Measurements from ENCODE around the gene CXorf49B.
"Not testable (repeated sequence)": the region's sequence is repeated elsewhere in the genome, so short reads cannot be mapped to it uniquely, and the experiment has no call there.

DNA sequence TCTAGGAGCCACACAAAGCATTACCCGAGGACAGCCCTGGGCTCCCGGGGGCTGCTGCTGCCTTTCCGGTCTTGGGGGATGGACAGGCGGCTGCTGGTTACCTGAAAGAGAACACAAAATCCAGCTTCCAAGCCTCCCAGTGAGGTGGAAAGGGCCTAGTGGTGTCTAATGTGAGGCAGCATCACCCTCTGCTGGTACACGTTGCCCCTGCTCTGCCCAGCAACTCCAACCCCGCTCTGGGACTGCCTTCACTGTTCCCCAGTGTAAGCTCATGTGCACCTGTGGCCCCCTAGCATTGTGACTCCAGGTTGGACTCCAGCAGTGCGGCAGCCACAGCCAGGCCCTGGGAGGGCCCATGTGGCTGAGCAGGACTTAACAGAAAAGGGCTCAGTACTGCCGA is 47.6 kb upstream of the CXorf49B start:
- TF ChIP-seq, protein P1, sequence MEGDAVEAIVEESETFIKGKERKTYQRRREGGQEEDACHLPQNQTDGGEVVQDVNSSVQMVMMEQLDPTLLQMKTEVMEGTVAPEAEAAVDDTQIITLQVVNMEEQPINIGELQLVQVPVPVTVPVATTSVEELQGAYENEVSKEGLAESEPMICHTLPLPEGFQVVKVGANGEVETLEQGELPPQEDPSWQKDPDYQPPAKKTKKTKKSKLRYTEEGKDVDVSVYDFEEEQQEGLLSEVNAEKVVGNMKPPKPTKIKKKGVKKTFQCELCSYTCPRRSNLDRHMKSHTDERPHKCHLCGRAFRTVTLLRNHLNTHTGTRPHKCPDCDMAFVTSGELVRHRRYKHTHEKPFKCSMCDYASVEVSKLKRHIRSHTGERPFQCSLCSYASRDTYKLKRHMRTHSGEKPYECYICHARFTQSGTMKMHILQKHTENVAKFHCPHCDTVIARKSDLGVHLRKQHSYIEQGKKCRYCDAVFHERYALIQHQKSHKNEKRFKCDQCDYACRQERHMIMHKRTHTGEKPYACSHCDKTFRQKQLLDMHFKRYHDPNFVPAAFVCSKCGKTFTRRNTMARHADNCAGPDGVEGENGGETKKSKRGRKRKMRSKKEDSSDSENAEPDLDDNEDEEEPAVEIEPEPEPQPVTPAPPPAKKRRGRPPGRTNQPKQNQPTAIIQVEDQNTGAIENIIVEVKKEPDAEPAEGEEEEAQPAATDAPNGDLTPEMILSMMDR (IDR thresholded peaks at IDR 0.05; ENCODE audit: low read depth, low read length, missing input control): not testable (repeated sequence)
- not testable (repeated sequence) for TF ChIP-seq RAD21 (IDR thresholded peaks at IDR 0.05); JUND (IDR thresholded peaks at IDR 0.05); TAF1 (conservative IDR thresholded peaks at IDR 0.05); GABPA (IDR thresholded peaks at IDR 0.05 in 1 of 2, conservative IDR thresholded peaks at IDR 0.05 in 1 of 2); YY1 (IDR thresholded peaks at IDR 0.05); EGR1 (IDR thresholded peaks at IDR 0.05; ENCODE audit: low read depth in 2 of 2); SP1 (IDR thresholded peaks at IDR 0.05)
- TF ChIP-seq, protein P2, sequence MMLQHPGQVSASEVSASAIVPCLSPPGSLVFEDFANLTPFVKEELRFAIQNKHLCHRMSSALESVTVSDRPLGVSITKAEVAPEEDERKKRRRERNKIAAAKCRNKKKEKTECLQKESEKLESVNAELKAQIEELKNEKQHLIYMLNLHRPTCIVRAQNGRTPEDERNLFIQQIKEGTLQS (IDR thresholded peaks at IDR 0.05): not testable (repeated sequence)
- TF ChIP-seq, protein P3, sequence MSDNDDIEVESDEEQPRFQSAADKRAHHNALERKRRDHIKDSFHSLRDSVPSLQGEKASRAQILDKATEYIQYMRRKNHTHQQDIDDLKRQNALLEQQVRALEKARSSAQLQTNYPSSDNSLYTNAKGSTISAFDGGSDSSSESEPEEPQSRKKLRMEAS (IDR thresholded peaks at IDR 0.05): not testable (repeated sequence)
